NCI-H82 (cell line): Measurements from ENCODE around the gene RLN1.
"Not testable (repeated sequence)": the region's sequence is repeated elsewhere in the genome, so short reads cannot be mapped to it uniquely, and the experiment has no call there.

Experiments used
- DNase-seq: peaks from one replicate; lab custom pipeline; 2025; lab: John Stamatoyannopoulos, UW

The RLN1 gene

GRCh38 chr9:5338992-5339981, at the start of gene RLN1:
Gene RLN1 (minus strand): TSS chr9:5339876. CDS start chr9:5339746, 130 bp downstream.
- peak; percentile 10 for DNase-seq

GRCh38 chr9:5389109-5389732, 49.5 kb upstream of the RLN1 start:
- DNase-seq: no peak

GRCh38 chr9:5388026-5388819, 48.5 kb upstream of the RLN1 start:
- no peak for DNase-seq

- no peak for DNase-seq
These were observed 44.8 kb upstream of the RLN1 start for GRCh38 chr9:5384436-5384835.

GRCh38 chr9:5382479-5382878, 42.8 kb upstream of the RLN1 start:
- no peak for DNase-seq

- DNase-seq: no peak
These were observed 36.3 kb upstream of the RLN1 start for GRCh38 chr9:5375790-5376477.

- no peak for DNase-seq
These were observed 35.4 kb upstream of the RLN1 start for GRCh38 chr9:5375091-5375490.

GRCh38 chr9:5364294-5365024, 24.8 kb upstream of the RLN1 start:
- no peak for DNase-seq

- no peak for DNase-seq
These were observed 21.8 kb upstream of the RLN1 start for GRCh38 chr9:5361326-5362010.

- DNase-seq: no peak
These were observed 20.7 kb upstream of the RLN1 start for GRCh38 chr9:5360341-5360740.

- DNase-seq: no peak
These were observed 17.9 kb upstream of the RLN1 start for GRCh38 chr9:5357431-5358105.

- DNase-seq: no peak
These were observed 16.1 kb upstream of the RLN1 start for GRCh38 chr9:5355817-5356216.

- no peak for DNase-seq
These were observed 15.6 kb upstream of the RLN1 start for GRCh38 chr9:5355226-5355625.

- no peak for DNase-seq
These were observed 14.5 kb upstream of the RLN1 start for GRCh38 chr9:5354184-5354583.

- no peak for DNase-seq
These were observed 13.1 kb upstream of the RLN1 start for GRCh38 chr9:5352637-5353248.

GRCh38 chr9:5336688-5337087, 3.0 kb downstream of the RLN1 start:
- DNase-seq: no peak

- DNase-seq: not testable (repeated sequence)
These were observed 8.4 kb downstream of the RLN1 start for GRCh38 chr9:5331276-5331675.

GRCh38 chr9:5326893-5327548, 12.7 kb downstream of the RLN1 start:
- DNase-seq: peak; percentile 78

- peak; percentile 56 for DNase-seq
These were observed 13.5 kb downstream of the RLN1 start for GRCh38 chr9:5326187-5326586.
